Activated naive CD8-positive, alpha-beta T cell treated with anti-CD3 and anti-CD28 coated beads for 36 hours (primary cell): Measurements from ENCODE around the gene CHEK2. TPM values are rescaled to one million over a fixed set of nuclear protein-coding genes. Genes with fewer than 3 reads are reported as not detected.
A peak's percentile ranks its signal among the peaks of the same experiment; 100 is the strongest.
"Not testable (repeated sequence)": the region's sequence is repeated elsewhere in the genome, so short reads cannot be mapped to it uniquely, and the experiment has no call there.

ENCODE experiments used
- DNase-seq: peaks from one replicate; pipeline ENCODE4 v3.0.0; 2021
- H3K27ac Mint-ChIP-seq: one replicate; pipeline ENCODE4 v1.8.0; 2022; ENCODE audit warnings: mild to moderate bottlenecking, moderate library complexity, mixed read lengths
- H3K27me3 Mint-ChIP-seq: one replicate; pipeline ENCODE4 v1.8.0; 2022; ENCODE audit warnings: mild to moderate bottlenecking, mixed read lengths
- H3K36me3 Mint-ChIP-seq: one replicate; pipeline ENCODE4 v1.8.0; 2021; ENCODE audit warnings: mild to moderate bottlenecking, mixed read lengths
- H3K4me1 Mint-ChIP-seq: one replicate; pipeline ENCODE4 v1.8.0; 2021; ENCODE audit warnings: mixed read lengths
- H3K4me3 Mint-ChIP-seq: one replicate; pipeline ENCODE4 v1.8.0; 2022; ENCODE audit warnings: mild to moderate bottlenecking, moderate library complexity, mixed read lengths
- H3K9me3 Mint-ChIP-seq: one replicate; pipeline ENCODE4 v1.8.0; 2022; ENCODE audit warnings: mixed read lengths
- total RNA-seq, 2 experiments: library from RNA; stranded (reverse); gene quantifications; one replicate each; pipeline ENCODE4 v1.2.3, GENCODE V29; 2021

CHEK2 gene
- total RNA-seq, 2 experiments from 2014 or later, result 11.2 to 11.8 TPM

DNA sequence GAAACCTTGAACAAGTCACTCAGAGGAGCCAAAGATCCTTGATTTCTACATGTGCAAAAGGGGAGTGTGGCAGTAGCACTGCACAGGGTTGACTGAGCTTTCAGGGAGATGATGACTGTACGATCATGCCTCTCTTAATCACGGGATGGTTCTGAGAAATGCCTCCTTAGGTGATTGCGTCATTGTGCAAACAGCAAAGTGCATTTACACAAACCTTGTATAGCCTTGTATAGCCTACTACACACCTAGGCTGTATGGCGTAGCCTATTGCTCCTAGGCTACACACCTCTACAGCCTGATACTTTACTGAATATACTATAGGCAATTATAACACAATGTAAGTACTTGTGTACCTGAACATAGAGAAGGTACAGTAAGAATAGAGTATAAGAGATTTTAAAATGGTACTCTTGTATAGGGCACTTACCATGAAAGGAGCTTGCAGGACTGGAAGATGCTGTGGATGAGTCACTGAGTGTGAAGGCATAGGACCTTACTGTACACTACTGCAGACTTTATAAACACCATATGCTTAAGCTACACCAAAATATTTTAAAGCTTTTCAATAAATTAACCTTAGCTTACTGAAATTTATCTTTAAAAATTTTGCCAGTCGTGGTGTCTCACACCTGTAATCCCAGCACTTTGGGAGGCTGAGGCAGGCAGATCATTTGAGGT, 60.7 kb downstream of the CHEK2 start:
- not testable (repeated sequence) for H3K27ac Mint-ChIP-seq, H3K9me3 Mint-ChIP-seq, H3K4me3 Mint-ChIP-seq, H3K36me3 Mint-ChIP-seq, H3K4me1 Mint-ChIP-seq, DNase-seq
- peaks cover 93% of the 10 kb centered on the region for H3K27me3 Mint-ChIP-seq

DNA sequence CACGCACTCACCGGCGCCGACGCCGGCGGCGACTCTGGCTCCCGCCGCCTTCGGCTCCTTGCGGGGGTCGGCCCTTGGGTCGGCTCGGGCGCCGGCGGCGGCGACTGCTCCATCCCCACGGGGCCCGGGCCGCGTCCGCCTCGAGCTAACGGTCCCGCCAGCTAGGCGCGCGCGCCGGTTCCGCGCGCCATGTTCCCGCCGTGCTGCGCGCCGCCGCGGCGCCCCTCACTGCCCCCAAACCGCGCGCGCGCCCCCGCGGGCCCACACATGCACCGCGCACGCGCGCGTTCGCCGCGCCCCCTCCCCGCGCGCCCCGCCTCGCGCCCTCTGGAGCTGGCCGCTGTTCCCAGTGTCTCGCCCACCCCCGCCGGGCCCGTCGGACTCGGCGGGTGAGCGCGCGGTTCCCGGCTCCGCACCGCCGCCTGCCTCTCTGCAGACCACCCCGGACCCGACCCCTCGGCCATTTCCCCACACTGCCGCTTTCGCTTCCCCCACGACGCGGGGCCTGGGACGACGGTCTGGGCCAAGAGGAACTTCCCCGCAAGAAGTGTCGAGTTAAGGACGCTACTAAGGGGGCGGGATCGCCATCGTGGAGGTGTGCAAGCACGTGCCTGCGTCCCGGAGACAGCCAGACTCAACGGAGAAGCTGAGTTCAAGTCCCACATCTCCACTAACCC, 61.9 kb downstream of the CHEK2 start, which contains the start of gene TTC28:
Gene TTC28 (minus strand): TSS at position 230 of the 677 bp plus-strand sequence. CDS start 117 bp downstream, at position 113.
- H3K27ac Mint-ChIP-seq, H3K9me3 Mint-ChIP-seq, H3K36me3 Mint-ChIP-seq, H3K4me1 Mint-ChIP-seq: not testable (repeated sequence)
- peaks cover 93% of the 10 kb centered on the region for H3K27me3 Mint-ChIP-seq
- peak within 1 kb of the TSS; percentile 72 for H3K4me3 Mint-ChIP-seq
- peak; percentile 43 for DNase-seq

DNA sequence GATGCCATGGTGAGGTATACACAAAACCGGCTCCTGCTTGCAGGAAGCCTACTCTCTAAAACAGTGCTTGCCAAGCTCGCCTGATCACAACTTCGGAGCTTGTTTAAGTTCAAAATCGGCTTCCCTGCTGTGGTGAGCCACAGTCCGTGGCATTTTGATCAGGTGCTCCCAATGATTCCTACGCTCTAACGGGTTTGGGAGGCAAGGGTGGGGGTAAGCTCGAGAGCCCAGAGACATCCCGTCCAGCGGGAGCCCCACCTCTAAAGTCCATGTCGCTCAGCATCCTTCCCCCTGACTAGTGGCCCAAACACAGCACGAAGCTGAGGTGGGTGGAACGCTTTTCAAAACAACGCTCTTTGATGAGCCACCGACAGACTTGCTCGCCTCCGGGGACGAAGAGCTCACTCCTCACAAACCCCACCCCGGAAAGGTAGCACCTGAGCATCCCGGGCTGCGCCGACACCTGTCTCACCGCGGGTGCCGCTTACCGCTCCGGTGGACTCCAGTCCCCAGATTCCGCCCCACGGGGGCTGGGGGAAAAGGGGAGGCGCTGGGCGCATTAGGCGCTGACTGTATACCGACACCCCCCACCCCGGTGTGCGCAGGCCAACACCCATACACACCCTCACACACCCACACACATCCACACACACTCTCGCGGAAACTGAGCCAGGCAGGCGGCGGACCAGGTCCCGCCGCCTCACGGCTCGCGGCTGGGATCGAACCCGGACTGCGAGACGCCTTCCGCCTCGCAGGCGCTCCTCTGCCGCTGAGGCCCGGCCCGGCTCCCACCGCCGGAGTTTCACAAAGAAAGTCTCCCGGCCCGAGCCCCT, 62.6 kb downstream of the CHEK2 start:
- not testable (repeated sequence) for H3K36me3 Mint-ChIP-seq, H3K27ac Mint-ChIP-seq, H3K9me3 Mint-ChIP-seq, DNase-seq
- Mint-ChIP-seq H3K27me3 (peaks cover 93% of the 10 kb centered on the region), H3K4me1 (peaks cover 10% of the 10 kb centered on the region), H3K4me3 (peak overlapping the region; percentile 56)

DNA sequence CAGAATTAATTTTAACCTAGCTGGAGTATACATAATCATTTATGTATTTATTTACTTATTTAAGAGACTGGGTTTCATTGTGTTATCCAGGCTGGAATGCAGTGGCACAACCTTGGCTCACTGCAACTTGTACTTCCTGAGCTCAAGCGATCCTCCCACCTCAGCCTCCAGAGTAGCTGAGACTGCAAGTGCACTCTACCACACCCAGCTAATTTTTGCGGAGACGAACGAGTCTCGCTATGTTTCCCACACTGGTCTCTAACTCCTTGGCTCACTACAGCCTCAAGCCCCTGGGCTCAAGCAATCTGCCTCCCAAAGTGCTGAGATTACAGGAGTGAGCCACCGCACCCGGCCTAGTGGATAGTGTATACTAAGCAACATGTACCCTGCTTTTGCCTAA, 63.5 kb downstream of the CHEK2 start:
- not testable (repeated sequence) for H3K27ac Mint-ChIP-seq, DNase-seq, H3K9me3 Mint-ChIP-seq, H3K4me3 Mint-ChIP-seq, H3K36me3 Mint-ChIP-seq
- peaks cover 94% of the 10 kb centered on the region for H3K27me3 Mint-ChIP-seq
- H3K4me1 Mint-ChIP-seq, result peaks cover 17% of the 10 kb centered on the region

DNA sequence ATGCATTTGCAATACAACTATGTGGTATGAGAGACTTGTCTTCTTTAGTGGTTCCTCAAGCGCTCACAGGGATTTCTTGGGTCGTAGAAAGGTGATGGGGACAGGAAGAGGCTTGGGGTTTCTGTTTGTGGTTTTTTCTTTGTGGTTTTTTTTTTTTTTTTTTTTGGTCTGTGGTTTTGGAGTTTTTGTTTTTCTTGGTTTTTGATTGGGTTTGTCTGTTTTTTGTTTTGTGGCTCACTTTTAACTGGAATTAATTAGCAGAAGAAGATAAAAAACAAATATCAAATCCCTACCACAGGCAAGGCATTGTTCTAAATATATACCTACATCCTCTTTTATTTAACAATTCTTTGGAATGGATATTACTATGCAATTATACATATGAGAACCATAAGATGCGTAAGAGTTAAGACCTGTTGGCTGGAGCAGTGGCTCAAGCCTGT, 67.5 kb downstream of the CHEK2 start:
- peak overlapping the region; percentile 74 for H3K4me3 Mint-ChIP-seq
- H3K9me3 Mint-ChIP-seq, result peaks cover 5% of the 10 kb centered on the region
- H3K27ac Mint-ChIP-seq, result peak overlapping the region; percentile 97
- H3K27me3 Mint-ChIP-seq, result peaks cover 93% of the 10 kb centered on the region
- peak; percentile 8 for DNase-seq
- peaks cover 2% of the 10 kb centered on the region for H3K36me3 Mint-ChIP-seq
- H3K4me1 Mint-ChIP-seq, result peaks cover 20% of the 10 kb centered on the region

DNA sequence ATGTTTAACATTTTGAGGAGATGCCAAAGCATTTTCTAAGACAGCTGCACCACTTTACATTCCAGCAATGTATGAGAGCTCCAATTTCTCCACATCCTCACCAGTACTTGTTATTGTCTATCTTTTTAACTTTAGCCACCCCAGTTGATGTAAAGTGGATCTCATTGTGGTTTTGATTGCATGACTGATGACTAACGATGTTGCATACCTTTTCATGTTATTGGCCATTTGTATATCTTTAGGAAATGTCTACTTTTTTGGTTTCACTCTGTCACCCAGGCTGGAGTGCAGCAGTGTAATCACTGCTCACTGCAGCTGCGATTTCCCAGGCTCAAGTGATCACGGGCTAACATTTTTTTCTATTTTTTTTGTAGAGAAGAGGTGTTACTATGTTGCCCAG, 70.9 kb downstream of the CHEK2 start:
- Mint-ChIP-seq H3K27ac (no peak overlapping the region), H3K9me3 (peaks cover 5% of the 10 kb centered on the region)

DNA sequence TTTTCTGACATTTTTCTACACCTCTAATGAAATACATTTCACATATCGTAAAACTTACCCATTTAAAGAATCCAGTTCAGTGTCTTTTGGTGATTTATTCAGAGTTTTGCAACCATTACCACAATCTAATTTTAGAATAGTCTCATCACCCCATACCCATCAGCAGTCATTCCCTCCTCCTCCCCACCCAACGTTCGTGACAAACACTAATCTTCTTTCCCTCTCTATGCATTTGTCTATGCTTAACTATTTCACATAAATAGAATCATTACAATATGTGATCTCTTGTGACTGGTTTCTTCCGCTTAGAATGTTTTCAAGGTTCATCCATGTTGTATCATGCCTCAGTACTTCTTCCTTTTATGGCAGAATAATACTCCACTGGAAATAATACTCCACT, 71.5 kb downstream of the CHEK2 start:
- Mint-ChIP-seq H3K9me3 (peaks cover 5% of the 10 kb centered on the region), H3K4me1 (peaks cover 20% of the 10 kb centered on the region), H3K4me3 (no peak overlapping the region), H3K27me3 (peaks cover 56% of the 10 kb centered on the region), H3K27ac (no peak overlapping the region), H3K36me3 (peaks cover 2% of the 10 kb centered on the region)
- no peak for DNase-seq

More for the DNA sequence above, 70.9 kb downstream of the CHEK2 start:
- Mint-ChIP-seq H3K27me3 (peaks cover 62% of the 10 kb centered on the region), H3K4me3 (no peak overlapping the region), H3K36me3 (peaks cover 2% of the 10 kb centered on the region), H3K4me1 (peaks cover 20% of the 10 kb centered on the region)
- DNase-seq, result no peak

DNA sequence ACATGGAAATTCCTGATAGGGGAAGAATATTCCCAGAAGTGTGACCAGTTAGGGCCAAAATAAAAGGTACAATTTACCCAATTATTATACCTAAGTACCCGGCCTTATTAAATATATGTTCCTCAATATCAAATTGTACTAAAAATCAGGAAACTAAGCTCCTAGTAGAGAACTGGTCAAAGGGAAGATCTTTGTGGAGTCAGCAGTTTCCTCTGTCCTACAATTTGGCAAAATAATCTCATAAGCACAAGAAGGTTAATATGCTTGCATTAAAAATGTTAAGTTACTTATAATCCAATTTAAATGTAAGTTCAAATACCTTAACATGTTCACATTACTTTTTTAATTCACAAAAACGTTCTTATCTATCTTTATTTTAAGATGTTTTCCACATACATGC, 72.2 kb downstream of the CHEK2 start:
- H3K4me1 Mint-ChIP-seq, result peaks cover 16% of the 10 kb centered on the region
- no peak for DNase-seq
- no peak overlapping the region for H3K27ac Mint-ChIP-seq
- H3K9me3 Mint-ChIP-seq, result peaks cover 5% of the 10 kb centered on the region
- peaks cover 49% of the 10 kb centered on the region for H3K27me3 Mint-ChIP-seq
- peaks cover 2% of the 10 kb centered on the region for H3K36me3 Mint-ChIP-seq
- no peak overlapping the region for H3K4me3 Mint-ChIP-seq

DNA sequence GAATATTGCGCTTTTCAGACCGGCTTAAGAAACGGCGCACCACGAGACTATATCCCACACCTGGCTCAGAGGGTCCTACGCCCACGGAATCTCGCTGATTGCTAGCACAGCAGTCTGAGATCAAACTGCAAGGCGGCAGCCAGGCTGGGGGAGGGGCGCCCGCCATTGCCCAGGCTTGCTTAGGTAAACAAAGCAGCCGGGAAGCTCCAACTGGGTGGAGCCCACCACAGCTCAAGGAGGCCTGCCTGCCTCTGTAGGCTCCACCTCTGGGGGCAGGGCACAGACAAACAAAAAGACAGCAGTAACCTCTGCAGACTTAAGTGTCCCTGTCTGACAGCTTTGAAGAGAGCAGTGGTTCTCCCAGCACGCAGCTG, 78.1 kb downstream of the CHEK2 start:
- not testable (repeated sequence) for H3K4me1 Mint-ChIP-seq, H3K9me3 Mint-ChIP-seq, DNase-seq, H3K27ac Mint-ChIP-seq, H3K36me3 Mint-ChIP-seq, H3K4me3 Mint-ChIP-seq
- peaks cover 22% of the 10 kb centered on the region for H3K27me3 Mint-ChIP-seq

DNA sequence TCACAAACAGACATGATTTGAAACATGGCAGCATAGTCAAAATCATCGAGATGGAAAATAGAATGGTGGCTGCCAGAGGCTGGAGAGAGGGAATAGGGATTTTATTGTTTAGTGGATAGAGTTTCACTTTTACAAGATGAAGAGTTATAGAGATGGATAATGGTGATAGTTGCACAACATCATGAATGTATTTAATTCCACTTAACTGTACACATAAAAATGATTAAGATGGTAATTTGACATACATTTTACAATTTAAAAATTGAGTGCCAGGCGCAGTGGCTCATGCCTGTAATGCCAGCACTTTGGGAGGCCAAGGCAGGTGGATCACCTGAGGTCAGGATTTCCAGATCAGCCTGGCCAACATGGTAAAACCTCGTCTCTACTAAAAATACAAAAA, 83.2 kb downstream of the CHEK2 start:
- Mint-ChIP-seq H3K4me1 (no peaks in the 10 kb centered on the region), H3K36me3 (no peaks in the 10 kb centered on the region), H3K27ac (no peak overlapping the region), H3K9me3 (no peaks in the 10 kb centered on the region), H3K4me3 (no peak overlapping the region), H3K27me3 (peaks cover 60% of the 10 kb centered on the region)
- no peak for DNase-seq

DNA sequence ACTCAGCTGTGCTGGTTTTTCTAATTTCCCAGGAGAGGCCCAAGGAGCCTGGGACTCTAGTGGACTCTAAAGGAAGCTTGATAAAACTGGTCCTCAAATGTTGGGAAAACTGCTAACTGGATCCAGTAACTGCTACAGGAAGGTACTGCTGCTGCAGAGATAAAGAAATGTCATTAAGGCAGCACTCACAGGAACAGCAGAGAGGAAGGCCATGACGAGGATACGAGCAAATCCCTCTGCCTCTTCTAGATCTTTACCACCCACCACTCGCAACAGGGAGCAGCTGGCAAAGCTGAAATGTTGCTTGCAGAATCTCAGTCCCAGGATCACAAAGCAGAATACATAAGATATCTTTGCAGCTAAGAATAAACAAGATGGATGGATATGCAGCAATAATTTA, 85.4 kb downstream of the CHEK2 start:
- no peak for DNase-seq
- H3K27me3 Mint-ChIP-seq, result peaks cover 67% of the 10 kb centered on the region
- no peaks in the 10 kb centered on the region for H3K9me3 Mint-ChIP-seq

DNA sequence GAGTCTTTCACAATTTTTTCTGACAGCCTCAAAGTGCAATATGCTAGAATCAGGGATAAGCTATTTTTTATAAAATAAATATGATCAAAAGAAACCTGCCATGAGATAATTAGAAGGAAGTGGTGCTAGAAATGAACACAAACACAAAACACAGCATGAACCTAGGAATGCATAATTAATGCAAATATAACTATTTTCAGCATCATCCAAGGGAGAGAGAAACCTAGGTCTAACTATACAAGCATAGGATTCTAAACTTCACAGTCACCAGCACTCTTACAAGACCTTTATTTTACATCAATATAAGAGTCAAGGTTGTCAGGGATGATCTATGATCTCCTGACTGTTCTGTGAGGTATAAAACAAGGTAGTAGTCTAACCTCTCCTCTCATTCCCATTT, 91.2 kb downstream of the CHEK2 start:
- Mint-ChIP-seq H3K4me3 (no peak overlapping the region), H3K36me3 (no peaks in the 10 kb centered on the region), H3K27ac (no peak overlapping the region), H3K9me3 (no peaks in the 10 kb centered on the region), H3K27me3 (peaks cover 74% of the 10 kb centered on the region), H3K4me1 (no peaks in the 10 kb centered on the region)
- DNase-seq, result no peak

More for the DNA sequence above, 85.4 kb downstream of the CHEK2 start:
- H3K36me3 Mint-ChIP-seq, result no peaks in the 10 kb centered on the region
- H3K4me3 Mint-ChIP-seq, result no peak overlapping the region
- H3K27ac Mint-ChIP-seq, result no peak overlapping the region
- H3K4me1 Mint-ChIP-seq, result no peaks in the 10 kb centered on the region

DNA sequence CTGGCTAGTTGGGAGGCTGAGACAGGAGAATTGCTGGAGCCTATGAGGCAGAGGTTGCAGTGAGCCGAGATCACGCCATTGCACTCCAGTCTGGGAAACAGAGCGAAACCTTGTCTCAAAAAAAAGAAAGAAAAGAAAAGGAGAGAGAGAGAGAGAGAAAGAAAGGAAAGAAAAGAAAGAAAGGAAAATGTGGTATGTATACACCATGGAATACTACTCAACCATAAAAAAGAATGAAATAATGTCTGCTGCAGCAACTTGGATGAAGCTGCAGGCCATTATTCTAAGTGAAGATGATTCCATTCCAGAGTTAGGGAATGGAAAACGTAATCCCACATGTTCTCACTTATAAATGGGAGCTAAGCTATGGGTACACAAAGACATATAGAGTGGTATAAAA, 92.8 kb downstream of the CHEK2 start:
- peaks cover 74% of the 10 kb centered on the region for H3K27me3 Mint-ChIP-seq
- no peaks in the 10 kb centered on the region for H3K36me3 Mint-ChIP-seq
- no peaks in the 10 kb centered on the region for H3K9me3 Mint-ChIP-seq
- no peak overlapping the region for H3K27ac Mint-ChIP-seq
- no peak overlapping the region for H3K4me3 Mint-ChIP-seq
- no peaks in the 10 kb centered on the region for H3K4me1 Mint-ChIP-seq
- DNase-seq, result no peak

DNA sequence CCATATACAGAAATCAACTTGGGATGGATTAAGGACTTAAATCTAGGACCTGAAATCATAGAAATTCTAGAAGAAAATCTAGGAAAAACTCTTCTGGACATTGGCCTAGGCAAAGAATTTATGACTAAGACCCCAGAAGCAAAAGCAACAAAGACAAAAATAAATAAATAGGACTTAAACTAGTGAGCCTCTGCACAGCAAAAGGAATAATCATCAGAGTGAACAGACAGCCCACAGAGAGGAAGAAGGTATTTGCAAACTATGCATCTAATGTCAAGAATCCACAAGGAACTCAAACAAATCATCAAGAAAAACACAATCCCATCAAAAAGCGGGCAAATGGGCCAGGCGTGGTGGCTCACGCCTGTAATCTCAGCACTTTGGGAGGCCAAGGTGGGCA, 94.4 kb downstream of the CHEK2 start:
- DNase-seq, result no peak
- H3K36me3 Mint-ChIP-seq, result no peaks in the 10 kb centered on the region
- H3K27ac Mint-ChIP-seq, result no peak overlapping the region
- H3K9me3 Mint-ChIP-seq, result no peaks in the 10 kb centered on the region
- peaks cover 72% of the 10 kb centered on the region for H3K27me3 Mint-ChIP-seq
- no peaks in the 10 kb centered on the region for H3K4me1 Mint-ChIP-seq
- no peak overlapping the region for H3K4me3 Mint-ChIP-seq

DNA sequence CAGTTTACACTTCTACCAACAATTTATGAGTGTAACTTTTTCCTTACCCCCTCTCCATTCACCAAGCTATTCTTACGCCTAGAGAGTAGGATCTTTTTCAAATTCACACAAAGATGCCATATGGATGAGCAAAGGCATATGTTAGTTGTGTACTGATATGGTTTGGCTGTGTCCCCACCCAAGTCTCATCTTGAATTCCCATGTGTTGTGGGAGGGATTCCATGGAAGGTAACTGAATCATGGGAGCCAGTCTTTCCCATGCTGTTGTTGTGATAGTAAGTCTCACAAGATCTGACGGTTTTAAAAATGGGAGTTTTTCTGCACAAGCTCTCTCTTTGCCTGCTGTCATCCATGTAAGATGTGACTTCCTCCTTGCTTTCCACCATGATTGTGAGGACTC, 102.3 kb downstream of the CHEK2 start:
- Mint-ChIP-seq H3K27ac (no peak overlapping the region), H3K4me1 (no peaks in the 10 kb centered on the region), H3K27me3 (peaks cover 60% of the 10 kb centered on the region), H3K4me3 (no peak overlapping the region), H3K9me3 (no peaks in the 10 kb centered on the region), H3K36me3 (no peaks in the 10 kb centered on the region)
- DNase-seq, result no peak
